Natural killer cell (primary cell): ENCODE data around the gene LTC4S. TPM values are rescaled to one million over a fixed set of nuclear protein-coding genes. Genes with fewer than 3 reads are reported as not detected.

Source experiments
- ATAC-seq, 3 donors: fragments of 150-1000 bp in 2 of 3; fragments of 200-7000 bp in 1 of 3; cut with Tn5 transposase; 1 replicate in 1 of 3; 2 replicates in 2 of 3; pipeline ENCODE4 v1.10.0; 2021; ENCODE audit warnings: mild to moderate bottlenecking in 2 of 3, moderate library complexity in 2 of 3
- DNase-seq, 2 donors: peaks; one replicate each; pipeline versions ENCODE4 v3.0.0 to v3.0.0-alpha.2; 2013 to 2021; ENCODE audit warnings: mixed read lengths in 1 of 2
- H3K27ac ChIP-seq: one replicate; pipeline ENCODE4 v1.5.1; 2013; ENCODE audit warnings: mild to moderate bottlenecking, low read length
- H3K27me3 ChIP-seq: one replicate; pipeline ENCODE4 v1.6.1; 2013; ENCODE audit warnings: low read length; ENCODE audit not compliant: control insufficient read depth, insufficient read depth
- H3K36me3 ChIP-seq: one replicate; pipeline ENCODE4 v1.6.1; 2013; ENCODE audit warnings: low read length; ENCODE audit not compliant: control insufficient read depth, insufficient read depth
- H3K4me1 ChIP-seq: one replicate; pipeline ENCODE4 v1.6.1; 2013; ENCODE audit warnings: low read length; ENCODE audit not compliant: control insufficient read depth, insufficient read depth
- H3K4me3 ChIP-seq: one replicate; pipeline ENCODE4 v1.5.1; 2013; ENCODE audit warnings: low read length
- H3K9me3 ChIP-seq: one replicate; pipeline ENCODE4 v1.6.1; 2013; ENCODE audit warnings: low read length; ENCODE audit not compliant: control insufficient read depth, insufficient read depth
- H3K27ac Mint-ChIP-seq, 2 donors: one replicate each; pipeline ENCODE4 v1.8.0; 2022; ENCODE audit warnings: mild to moderate bottlenecking in 2 of 2, mixed read lengths in 2 of 2, moderate library complexity in 1 of 2
- H3K27me3 Mint-ChIP-seq, 2 donors: one replicate each; pipeline ENCODE4 v1.8.0; 2022; ENCODE audit warnings: low read depth in 2 of 2, mixed read lengths in 2 of 2
- H3K36me3 Mint-ChIP-seq: one replicate; pipeline ENCODE4 v1.8.0; 2022; ENCODE audit warnings: mixed read lengths
- H3K4me1 Mint-ChIP-seq, 2 donors: one replicate each; pipeline ENCODE4 v1.8.0; 2022; ENCODE audit warnings: mixed read lengths in 2 of 2
- H3K4me3 Mint-ChIP-seq: one replicate; pipeline ENCODE4 v1.8.0; 2022; ENCODE audit warnings: mild to moderate bottlenecking, moderate library complexity, mixed read lengths
- H3K9me3 Mint-ChIP-seq, 2 donors: one replicate each; pipeline ENCODE4 v1.8.0; 2022; ENCODE audit warnings: mixed read lengths in 2 of 2
- WGBS: methylation state at CpG from one replicate; pipeline ENCODE4 v1.1.7; 2013; ENCODE audit warnings: missing lambda C conversion rate; ENCODE audit not compliant: insufficient coverage; 5-methylcytosine and 5-hydroxymethylcytosine counted together
- intact Hi-C: fragments of 100-400 bp; cut with micrococcal nuclease; formaldehyde crosslinking; loops from one replicate; pipeline ENCODE4 v1.14.2; 2022
- total RNA-seq, 4 donors: library from RNA; stranded (reverse); fragments of 120-200 nt in 1 of 4; gene quantifications; one replicate each; pipeline versions ENCODE4 v1.2.3 to v1.2.4, GENCODE V29; 2013 to 2022
- TF ChIP-seq, protein P1 (sequence below): fragments of 200-600 bp; IDR thresholded peaks from one replicate; pipeline ENCODE4 v1.8.0; 2022; ENCODE audit warnings: antibody characterized with exemption

LTC4S gene
- total RNA-seq, 3 donors from 2014 or later (not counting 1 experiment from before 2014, with no cell fraction given), result 3.0 to 5.4 (median 3.5) TPM

GRCh38 chr5:179779826-179780225, 14.0 kb upstream of the LTC4S start:
- H3K27ac Mint-ChIP-seq, result no peak overlapping the region
- H3K36me3 Mint-ChIP-seq, result no peaks in the 10 kb centered on the region
- Histone ChIP-seq H3K9me3 (no peaks in the 10 kb centered on the region), H3K27ac (no peak overlapping the region), H3K27me3 (no peaks in the 10 kb centered on the region), H3K36me3 (peaks cover 33% of the 10 kb centered on the region), H3K4me1 (peaks cover 6% of the 10 kb centered on the region), H3K4me3 (no peak overlapping the region)
- intact Hi-C loops, result no loop called here
- H3K27me3 Mint-ChIP-seq, result no peaks in the 10 kb centered on the region
- ATAC-seq (no peak), DNase-seq (no peak)
- TF ChIP-seq, protein P1, sequence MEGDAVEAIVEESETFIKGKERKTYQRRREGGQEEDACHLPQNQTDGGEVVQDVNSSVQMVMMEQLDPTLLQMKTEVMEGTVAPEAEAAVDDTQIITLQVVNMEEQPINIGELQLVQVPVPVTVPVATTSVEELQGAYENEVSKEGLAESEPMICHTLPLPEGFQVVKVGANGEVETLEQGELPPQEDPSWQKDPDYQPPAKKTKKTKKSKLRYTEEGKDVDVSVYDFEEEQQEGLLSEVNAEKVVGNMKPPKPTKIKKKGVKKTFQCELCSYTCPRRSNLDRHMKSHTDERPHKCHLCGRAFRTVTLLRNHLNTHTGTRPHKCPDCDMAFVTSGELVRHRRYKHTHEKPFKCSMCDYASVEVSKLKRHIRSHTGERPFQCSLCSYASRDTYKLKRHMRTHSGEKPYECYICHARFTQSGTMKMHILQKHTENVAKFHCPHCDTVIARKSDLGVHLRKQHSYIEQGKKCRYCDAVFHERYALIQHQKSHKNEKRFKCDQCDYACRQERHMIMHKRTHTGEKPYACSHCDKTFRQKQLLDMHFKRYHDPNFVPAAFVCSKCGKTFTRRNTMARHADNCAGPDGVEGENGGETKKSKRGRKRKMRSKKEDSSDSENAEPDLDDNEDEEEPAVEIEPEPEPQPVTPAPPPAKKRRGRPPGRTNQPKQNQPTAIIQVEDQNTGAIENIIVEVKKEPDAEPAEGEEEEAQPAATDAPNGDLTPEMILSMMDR, result no peak
- H3K4me1 Mint-ChIP-seq, result peaks cover 15 to 18% of the 10 kb centered on the region in 2 donors
- no peaks in the 10 kb centered on the region for H3K9me3 Mint-ChIP-seq
- 94% methylated on average over 4 of the region's 4 CpGs for WGBS
- no peak overlapping the region for H3K4me3 Mint-ChIP-seq

GRCh38 chr5:179780362-179780761, 13.4 kb upstream of the LTC4S start:
- intact Hi-C loops, result no loop called here
- H3K4me3 ChIP-seq, result no peak overlapping the region
- no peak for DNase-seq
- Mint-ChIP-seq H3K27ac (no peak overlapping the region), H3K4me3 (no peak overlapping the region), H3K9me3 (no peaks in the 10 kb centered on the region), H3K27me3 (no peaks in the 10 kb centered on the region), H3K36me3 (no peaks in the 10 kb centered on the region), H3K4me1 (peaks cover 15 to 18% of the 10 kb centered on the region in 2 donors)
- peaks cover 29% of the 10 kb centered on the region for H3K36me3 ChIP-seq
- no peak overlapping the region for H3K27ac ChIP-seq
- ATAC-seq, result no peak
- no peaks in the 10 kb centered on the region for H3K9me3 ChIP-seq
- H3K27me3 ChIP-seq, result no peaks in the 10 kb centered on the region
- 77% methylated on average over 7 of the region's 7 CpGs for WGBS
- TF ChIP-seq, protein P1, result no peak
- peaks cover 6% of the 10 kb centered on the region for H3K4me1 ChIP-seq

- no peaks in the 10 kb centered on the region for H3K9me3 Mint-ChIP-seq
- H3K27ac ChIP-seq, result no peak overlapping the region
- 97% methylated on average over 4 of the region's 4 CpGs for WGBS
- H3K4me3 Mint-ChIP-seq, result no peak overlapping the region
- no peaks in the 10 kb centered on the region for H3K27me3 Mint-ChIP-seq
- H3K36me3 ChIP-seq, result peaks cover 19% of the 10 kb centered on the region
- H3K4me1 ChIP-seq, result peaks cover 6% of the 10 kb centered on the region
- DNase-seq (no peak), ATAC-seq (no peak)
- H3K27ac Mint-ChIP-seq, result peak overlapping the region in 1 of 2 donors; percentile 59
- H3K27me3 ChIP-seq, result no peaks in the 10 kb centered on the region
- H3K36me3 Mint-ChIP-seq, result no peaks in the 10 kb centered on the region
- no peak overlapping the region for H3K4me3 ChIP-seq
- TF ChIP-seq, protein P1, result no peak
- peaks cover 15 to 18% of the 10 kb centered on the region in 2 donors for H3K4me1 Mint-ChIP-seq
- intact Hi-C loops, result no loop called here
- H3K9me3 ChIP-seq, result no peaks in the 10 kb centered on the region
These were observed 11.9 kb upstream of the LTC4S start for GRCh38 chr5:179781846-179782245.

- H3K4me1 Mint-ChIP-seq, result peaks cover 9 to 13% of the 10 kb centered on the region in 2 donors
- no peaks in the 10 kb centered on the region for H3K36me3 Mint-ChIP-seq
- WGBS, result 98% methylated on average over 9 of the region's 9 CpGs
- no peaks in the 10 kb centered on the region for H3K9me3 Mint-ChIP-seq
- TF ChIP-seq, protein P1, result no peak
- H3K27me3 ChIP-seq, result no peaks in the 10 kb centered on the region
- peak overlapping the region in 1 of 2 donors; percentile 59 for H3K27ac Mint-ChIP-seq
- intact Hi-C loops, result no loop called here
- H3K27ac ChIP-seq, result no peak overlapping the region
- no peak overlapping the region for H3K4me3 Mint-ChIP-seq
- no peak overlapping the region for H3K4me3 ChIP-seq
- H3K36me3 ChIP-seq, result peaks cover 13% of the 10 kb centered on the region
- no peak for ATAC-seq
- peaks cover 4% of the 10 kb centered on the region for H3K4me1 ChIP-seq
- no peaks in the 10 kb centered on the region for H3K27me3 Mint-ChIP-seq
- DNase-seq, result no peak
- no peaks in the 10 kb centered on the region for H3K9me3 ChIP-seq
These were observed 10.7 kb upstream of the LTC4S start for GRCh38 chr5:179783128-179783527.
